ENCODE results near the gene CACNA1D.

- TF ChIP-seq CTCF (IDR thresholded peaks at IDR 0.05) (no peak), POLR2AphosphoS5 (IDR thresholded peaks at IDR 0.05) (no peak), POLR2A (IDR thresholded peaks at IDR 0.05) (no peak)
Measured at GRCh38 chr3:53817809-53818208, 323.4 kb downstream of the CACNA1D start.
